ENCODE data around the gene ANXA4. TPM values are rescaled to one million over a fixed set of nuclear protein-coding genes. Genes with fewer than 3 reads are reported as not detected.
"Not testable (repeated sequence)": the region's sequence is repeated elsewhere in the genome, so short reads cannot be mapped to it uniquely, and the experiment has no call there.

Gene ANXA4
- total RNA-seq, 5 donors from 2014 or later (not counting 1 experiment from before 2014, with no cell fraction given) = 10.4 to 27.6 (median 20.0) TPM

DNA sequence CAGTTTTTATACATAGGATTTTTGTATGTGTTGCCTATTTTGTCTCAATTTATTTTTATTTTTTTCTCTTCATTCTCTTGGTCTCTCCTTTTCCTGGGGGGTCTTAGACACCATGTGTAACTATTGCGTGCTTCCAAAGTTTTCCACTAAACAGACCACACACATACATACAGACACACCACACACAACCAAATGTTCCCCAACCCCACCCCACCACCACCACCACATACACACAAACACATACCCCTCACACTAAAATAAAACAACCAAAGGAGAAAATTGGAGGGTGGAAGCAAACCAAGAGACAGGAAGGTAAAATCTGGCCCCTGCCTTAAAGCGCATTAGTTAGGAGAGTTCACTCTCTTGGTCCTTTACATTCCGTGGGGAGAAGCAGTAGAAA, 30.0 kb upstream of the ANXA4 start:
- no peak overlapping the region for H3K27ac ChIP-seq (ENCODE audit: low read length)
- 100% methylated on average over 2 of the region's 3 CpGs for whole genome bisulfite sequencing (ENCODE audit: insufficient coverage)
- no peak overlapping the region for H3K27ac Mint-ChIP-seq
- no peaks in the 10 kb centered on the region for H3K36me3 ChIP-seq (ENCODE audit: control insufficient read depth in 2 of 2, extremely low read depth in 1 of 2, insufficient read depth in 1 of 2, low read length in 1 of 2)
- peaks cover 0 to 7% (median 0%) of the 10 kb centered on the region in 3 donors for H3K9me3 Mint-ChIP-seq
- DNase-seq (no peak), ATAC-seq (replicated peaks in 1 of 4) (no peak)
- peaks cover 19 to 33% (median 20%) of the 10 kb centered on the region in 3 donors for H3K4me1 Mint-ChIP-seq
- peaks cover 0 to 15% of the 10 kb centered on the region in 2 experiments for H3K4me1 ChIP-seq (ENCODE audit: control insufficient read depth in 1 of 2, extremely low read depth in 1 of 2, insufficient read depth in 2 of 2, low read length in 2 of 2)
- H3K9me3 ChIP-seq = peaks cover 3% of the 10 kb centered on the region
- no peaks in the 10 kb centered on the region for H3K27me3 ChIP-seq (replicated peaks in 1 of 2; ENCODE audit: control insufficient read depth in 2 of 2, extremely low read depth in 1 of 2, insufficient read depth in 2 of 2, low read length in 1 of 2)
- no peak overlapping the region for H3K4me3 Mint-ChIP-seq
- no peak overlapping the region for H3K4me3 ChIP-seq (ENCODE audit: control insufficient read depth in 1 of 2, extremely low read depth in 1 of 2, low read length in 1 of 2)
- H3K27me3 Mint-ChIP-seq = no peaks in the 10 kb centered on the region
- CTCF ChIA-PET = no interaction called here
- H3K36me3 Mint-ChIP-seq = peaks cover 7% of the 10 kb centered on the region
- POLR2A ChIA-PET = interaction anchor here (0.6 to 0.9 kb wide), 3 partner anchors 13 to 142 kb away, joined by 3 read pairs; no protein-coding TSS in a partner anchor

DNA sequence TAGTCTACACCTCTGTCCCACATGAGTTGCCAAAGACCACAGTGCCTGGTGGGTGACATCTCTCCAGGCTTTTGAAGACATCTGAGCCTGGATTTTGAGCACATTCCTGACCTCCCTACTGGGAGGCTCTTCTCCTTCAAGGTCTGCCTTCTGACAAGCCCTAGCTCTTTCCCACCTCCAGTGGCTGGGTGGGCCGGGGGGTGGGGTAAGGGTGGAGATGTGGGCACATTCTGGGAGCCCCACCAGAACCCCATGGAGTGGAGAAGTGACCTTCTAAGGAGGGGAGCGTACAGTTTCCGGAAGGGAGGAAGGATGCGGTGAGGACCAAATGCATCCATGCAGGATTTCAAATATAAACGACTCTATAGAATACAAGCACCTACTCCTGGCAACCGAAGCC, 27.9 kb upstream of the ANXA4 start:
- Histone ChIP-seq H3K9me3 (peaks cover 3% of the 10 kb centered on the region), H3K4me1 (ENCODE audit: control insufficient read depth in 1 of 2, extremely low read depth in 1 of 2, insufficient read depth in 2 of 2, low read length in 2 of 2) (peaks cover 0 to 15% of the 10 kb centered on the region in 2 experiments), H3K36me3 (ENCODE audit: control insufficient read depth in 2 of 2, extremely low read depth in 1 of 2, insufficient read depth in 1 of 2, low read length in 1 of 2) (no peaks in the 10 kb centered on the region), H3K27me3 (replicated peaks in 1 of 2; ENCODE audit: control insufficient read depth in 2 of 2, extremely low read depth in 1 of 2, insufficient read depth in 2 of 2, low read length in 1 of 2) (no peaks in the 10 kb centered on the region), H3K27ac (ENCODE audit: low read length) (no peak overlapping the region), H3K4me3 (ENCODE audit: control insufficient read depth in 1 of 2, extremely low read depth in 1 of 2, low read length in 1 of 2) (no peak overlapping the region)
- Mint-ChIP-seq H3K4me1 (peaks cover 12 to 30% (median 20%) of the 10 kb centered on the region in 3 donors), H3K36me3 (peaks cover 7% of the 10 kb centered on the region), H3K4me3 (no peak overlapping the region), H3K27me3 (no peaks in the 10 kb centered on the region), H3K27ac (no peak overlapping the region), H3K9me3 (peaks cover 0 to 7% (median 0%) of the 10 kb centered on the region in 3 donors)
- ATAC-seq (replicated peaks in 1 of 4) (no peak), DNase-seq (no peak)
- POLR2A ChIA-PET = interaction anchor here (0.5 to 0.8 kb wide), 3 partner anchors 11 to 236 kb away, joined by 3 to 7 read pairs (median 7); no protein-coding TSS in a partner anchor
- 75% methylated on average over 1 of the region's 6 CpGs for WGBS (ENCODE audit: insufficient coverage)
- CTCF ChIA-PET = interaction anchor here (0.5 to 2.4 kb wide), 17 partner anchors 10 to 160 kb away, joined by 3 to 8 read pairs (median 3); no protein-coding TSS in a partner anchor

DNA sequence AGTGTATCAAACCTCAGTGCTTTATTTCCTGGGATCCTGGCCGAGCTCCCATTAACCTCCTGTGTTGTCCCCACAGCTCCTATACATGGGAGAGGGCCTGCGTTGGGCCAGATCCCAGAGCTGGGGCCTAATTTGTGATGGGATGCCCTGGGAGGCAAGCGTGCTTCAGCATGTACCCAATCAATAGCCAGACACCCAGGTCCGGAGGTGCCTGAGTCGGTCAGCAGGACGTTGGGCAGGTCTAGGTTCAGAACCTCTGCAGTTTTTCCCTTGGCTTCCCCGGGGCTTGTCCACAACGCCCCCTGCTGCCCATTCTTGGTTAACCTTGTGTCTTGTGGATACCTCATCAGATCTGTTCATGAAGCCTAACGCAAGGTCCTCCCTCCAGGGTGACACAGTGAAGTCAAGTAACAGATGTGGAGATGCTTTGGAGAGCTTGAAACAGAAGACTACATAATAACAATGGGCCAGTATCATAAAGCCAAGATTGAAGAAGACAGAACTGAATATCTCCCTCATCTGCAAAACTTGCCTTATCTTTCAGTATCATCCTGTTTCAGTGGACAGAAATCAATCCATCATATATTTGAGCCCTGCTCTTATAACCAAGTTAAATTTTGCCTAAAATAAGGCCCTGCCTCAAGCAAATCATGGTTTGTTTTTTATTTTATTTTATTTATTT, 27.3 kb upstream of the ANXA4 start:
- Mint-ChIP-seq H3K27ac (peak overlapping the region in 1 of 2 donors; percentile 33), H3K4me1 (peaks cover 12 to 27% (median 20%) of the 10 kb centered on the region in 3 donors), H3K4me3 (peak overlapping the region in 1 of 3 donors; percentile 20)
- peak; percentile 94 to 96 (median 96) for ATAC-seq (replicated peaks in 1 of 4)
- H3K27me3 Mint-ChIP-seq; H3K27ac ChIP-seq (ENCODE audit: low read length); H3K36me3 ChIP-seq (ENCODE audit: control insufficient read depth in 2 of 2, extremely low read depth in 1 of 2, insufficient read depth in 1 of 2, low read length in 1 of 2); H3K27me3 ChIP-seq (replicated peaks in 1 of 2; ENCODE audit: control insufficient read depth in 2 of 2, extremely low read depth in 1 of 2, insufficient read depth in 2 of 2, low read length in 1 of 2); H3K4me3 ChIP-seq (ENCODE audit: control insufficient read depth in 1 of 2, extremely low read depth in 1 of 2, low read length in 1 of 2); H3K9me3 ChIP-seq; H3K9me3 Mint-ChIP-seq; H3K36me3 Mint-ChIP-seq; POLR2A ChIA-PET: not testable (repeated sequence)
- WGBS (ENCODE audit: insufficient coverage) = 10% methylated on average over 5 of the region's 9 CpGs
- CTCF ChIA-PET = interaction anchor here (0.6 to 2.4 kb wide), 8 partner anchors 12 to 154 kb away, joined by 3 to 8 read pairs (median 4); no protein-coding TSS in a partner anchor
- H3K4me1 ChIP-seq (ENCODE audit: control insufficient read depth in 1 of 2, extremely low read depth in 1 of 2, insufficient read depth in 2 of 2, low read length in 2 of 2) = peaks cover 0 to 15% of the 10 kb centered on the region in 2 experiments
- peak; percentile 59 to 91 (median 85) for DNase-seq

DNA sequence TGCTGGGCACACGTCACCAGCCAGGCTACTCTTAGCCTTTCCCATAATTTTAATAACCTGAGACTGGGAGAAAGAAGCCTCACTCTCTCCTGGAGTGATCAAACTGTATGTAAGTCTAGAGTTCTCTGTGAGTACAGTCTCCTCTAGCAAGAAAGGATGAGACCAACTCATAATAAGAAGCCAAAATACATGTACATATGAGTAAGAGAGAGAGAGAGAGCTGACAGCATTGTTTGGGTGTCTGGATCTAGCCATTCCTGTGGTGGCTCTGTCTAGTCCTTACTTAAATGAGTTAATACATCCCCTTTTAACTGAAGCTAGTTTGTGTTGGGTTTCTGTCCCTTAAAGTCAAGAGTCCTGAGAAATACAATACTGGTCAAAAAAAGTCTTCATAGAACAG, 26.0 kb upstream of the ANXA4 start:
- Mint-ChIP-seq H3K4me3 (no peak overlapping the region), H3K27ac (no peak overlapping the region), H3K27me3 (no peaks in the 10 kb centered on the region), H3K9me3 (peaks cover 0 to 7% (median 0%) of the 10 kb centered on the region in 3 donors), H3K4me1 (peaks cover 12 to 27% (median 20%) of the 10 kb centered on the region in 3 donors), H3K36me3 (peaks cover 4% of the 10 kb centered on the region)
- Histone ChIP-seq H3K27ac (ENCODE audit: low read length) (no peak overlapping the region), H3K9me3 (no peaks in the 10 kb centered on the region), H3K27me3 (replicated peaks in 1 of 2; ENCODE audit: control insufficient read depth in 2 of 2, extremely low read depth in 1 of 2, insufficient read depth in 2 of 2, low read length in 1 of 2) (no peaks in the 10 kb centered on the region), H3K4me3 (ENCODE audit: control insufficient read depth in 1 of 2, extremely low read depth in 1 of 2, low read length in 1 of 2) (no peak overlapping the region), H3K4me1 (ENCODE audit: control insufficient read depth in 1 of 2, extremely low read depth in 1 of 2, insufficient read depth in 2 of 2, low read length in 2 of 2) (peaks cover 0 to 15% of the 10 kb centered on the region in 2 experiments), H3K36me3 (ENCODE audit: control insufficient read depth in 2 of 2, extremely low read depth in 1 of 2, insufficient read depth in 1 of 2, low read length in 1 of 2) (no peaks in the 10 kb centered on the region)
- CTCF ChIA-PET = interaction anchor here (0.6 to 1.9 kb wide), 6 partner anchors 9 to 160 kb away, joined by 3 to 4 read pairs (median 3); no protein-coding TSS in a partner anchor
- no CpG with 5 or more reads among the region's 1 CpG for WGBS (ENCODE audit: insufficient coverage)
- ATAC-seq (replicated peaks in 1 of 4) (no peak), DNase-seq (no peak)
- POLR2A ChIA-PET = no interaction called here

DNA sequence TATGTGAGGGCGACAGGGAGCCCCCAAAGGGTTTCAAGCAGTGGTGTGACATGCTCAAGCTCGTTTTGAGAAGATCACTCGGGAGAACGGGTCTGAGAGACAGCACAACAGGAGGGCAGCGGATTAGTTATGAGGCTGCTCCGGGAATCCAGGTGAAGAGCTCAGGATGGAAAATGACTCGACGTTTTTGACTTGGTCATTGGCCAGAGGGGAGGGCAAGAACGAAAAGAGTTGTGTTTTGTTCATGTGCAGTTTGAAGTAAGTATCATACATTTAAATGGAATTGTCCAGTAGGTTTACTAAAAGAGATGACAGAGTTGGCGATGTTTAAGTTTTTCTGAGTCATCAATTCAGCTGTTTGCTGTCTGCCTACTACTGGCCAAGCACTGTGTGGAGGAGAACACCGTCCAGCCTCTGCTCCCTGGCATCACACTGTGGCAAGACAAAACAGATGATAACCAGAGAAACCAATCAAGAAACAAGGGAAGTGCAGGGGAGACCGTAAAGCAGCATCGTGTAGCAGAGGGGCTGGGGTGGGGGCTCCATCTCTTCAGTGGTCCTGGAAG, 25.3 kb upstream of the ANXA4 start:
- Mint-ChIP-seq H3K27me3 (no peaks in the 10 kb centered on the region), H3K9me3 (peaks cover 0 to 1% (median 0%) of the 10 kb centered on the region in 3 donors), H3K36me3 (no peaks in the 10 kb centered on the region), H3K4me1 (peaks cover 12 to 24% (median 16%) of the 10 kb centered on the region in 3 donors), H3K27ac (no peak overlapping the region), H3K4me3 (no peak overlapping the region)
- ChIA-PET CTCF (interaction anchor here (0.6 to 1.9 kb wide), 7 partner anchors 8 to 160 kb away, joined by 3 to 6 read pairs (median 3); no protein-coding TSS in a partner anchor), POLR2A (no interaction called here)
- whole genome bisulfite sequencing (ENCODE audit: insufficient coverage) = 89% methylated on average over 10 of the region's 13 CpGs
- DNase-seq = no peak
- Histone ChIP-seq H3K27ac (ENCODE audit: low read length) (no peak overlapping the region), H3K4me1 (ENCODE audit: control insufficient read depth in 1 of 2, extremely low read depth in 1 of 2, insufficient read depth in 2 of 2, low read length in 2 of 2) (peaks cover 0 to 15% of the 10 kb centered on the region in 2 experiments), H3K36me3 (ENCODE audit: control insufficient read depth in 2 of 2, extremely low read depth in 1 of 2, insufficient read depth in 1 of 2, low read length in 1 of 2) (no peaks in the 10 kb centered on the region), H3K4me3 (ENCODE audit: control insufficient read depth in 1 of 2, extremely low read depth in 1 of 2, low read length in 1 of 2) (no peak overlapping the region), H3K9me3 (no peaks in the 10 kb centered on the region), H3K27me3 (replicated peaks in 1 of 2; ENCODE audit: control insufficient read depth in 2 of 2, extremely low read depth in 1 of 2, insufficient read depth in 2 of 2, low read length in 1 of 2) (no peaks in the 10 kb centered on the region)
- no peak for ATAC-seq (replicated peaks in 1 of 4)

DNA sequence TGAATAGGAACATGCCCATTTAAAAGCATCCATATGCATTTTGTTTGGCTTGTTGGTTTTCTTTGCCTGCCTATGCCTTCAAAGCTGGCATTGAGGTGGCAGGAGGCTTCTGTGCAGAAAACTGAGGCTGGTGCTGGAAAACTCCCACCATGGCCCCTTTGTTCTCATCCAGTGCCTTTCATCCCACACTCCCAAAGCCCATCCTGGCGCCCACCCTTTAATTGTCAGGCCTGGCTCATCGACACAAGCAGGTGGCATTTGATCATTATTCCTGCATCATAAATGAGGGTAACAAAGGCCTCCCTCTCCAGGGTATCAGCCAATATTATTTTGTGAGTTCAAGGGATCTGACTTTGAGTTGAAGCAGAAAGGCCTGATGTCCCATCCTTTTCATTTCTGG, 24.7 kb upstream of the ANXA4 start:
- no peak for ATAC-seq (replicated peaks in 1 of 4)
- WGBS (ENCODE audit: insufficient coverage) = no CpG with 5 or more reads among the region's 2 CpGs
- CTCF ChIA-PET = interaction anchor here (0.6 to 1.2 kb wide), 3 partner anchors 8 to 161 kb away, joined by 3 to 6 read pairs (median 3); no protein-coding TSS in a partner anchor
- peaks cover 12 to 23% (median 14%) of the 10 kb centered on the region in 3 donors for H3K4me1 Mint-ChIP-seq
- no peak overlapping the region for H3K27ac Mint-ChIP-seq
- H3K36me3 Mint-ChIP-seq = no peaks in the 10 kb centered on the region
- H3K27me3 ChIP-seq (replicated peaks in 1 of 2; ENCODE audit: control insufficient read depth in 2 of 2, extremely low read depth in 1 of 2, insufficient read depth in 2 of 2, low read length in 1 of 2) = no peaks in the 10 kb centered on the region
- no peak overlapping the region for H3K27ac ChIP-seq (ENCODE audit: low read length)
- no peaks in the 10 kb centered on the region for H3K9me3 ChIP-seq
- H3K9me3 Mint-ChIP-seq = no peaks in the 10 kb centered on the region
- H3K36me3 ChIP-seq (ENCODE audit: control insufficient read depth in 2 of 2, extremely low read depth in 1 of 2, insufficient read depth in 1 of 2, low read length in 1 of 2) = no peaks in the 10 kb centered on the region
- no peak for DNase-seq
- H3K4me3 ChIP-seq (ENCODE audit: control insufficient read depth in 1 of 2, extremely low read depth in 1 of 2, low read length in 1 of 2) = no peak overlapping the region
- POLR2A ChIA-PET = no interaction called here
- H3K27me3 Mint-ChIP-seq = no peaks in the 10 kb centered on the region
- peaks cover 0 to 15% of the 10 kb centered on the region in 2 experiments for H3K4me1 ChIP-seq (ENCODE audit: control insufficient read depth in 1 of 2, extremely low read depth in 1 of 2, insufficient read depth in 2 of 2, low read length in 2 of 2)
- H3K4me3 Mint-ChIP-seq = no peak overlapping the region
